ENCODE data around the gene COPG2. TPM values are rescaled to one million over a fixed set of nuclear protein-coding genes. Genes with fewer than 3 reads are reported as not detected.

Gene COPG2
- total and polyA plus RNA-seq, 2 donors (not counting 3 experiments of a cell fraction or from before 2014, with no cell fraction given) = 9.4 to 11.6 TPM

DNA sequence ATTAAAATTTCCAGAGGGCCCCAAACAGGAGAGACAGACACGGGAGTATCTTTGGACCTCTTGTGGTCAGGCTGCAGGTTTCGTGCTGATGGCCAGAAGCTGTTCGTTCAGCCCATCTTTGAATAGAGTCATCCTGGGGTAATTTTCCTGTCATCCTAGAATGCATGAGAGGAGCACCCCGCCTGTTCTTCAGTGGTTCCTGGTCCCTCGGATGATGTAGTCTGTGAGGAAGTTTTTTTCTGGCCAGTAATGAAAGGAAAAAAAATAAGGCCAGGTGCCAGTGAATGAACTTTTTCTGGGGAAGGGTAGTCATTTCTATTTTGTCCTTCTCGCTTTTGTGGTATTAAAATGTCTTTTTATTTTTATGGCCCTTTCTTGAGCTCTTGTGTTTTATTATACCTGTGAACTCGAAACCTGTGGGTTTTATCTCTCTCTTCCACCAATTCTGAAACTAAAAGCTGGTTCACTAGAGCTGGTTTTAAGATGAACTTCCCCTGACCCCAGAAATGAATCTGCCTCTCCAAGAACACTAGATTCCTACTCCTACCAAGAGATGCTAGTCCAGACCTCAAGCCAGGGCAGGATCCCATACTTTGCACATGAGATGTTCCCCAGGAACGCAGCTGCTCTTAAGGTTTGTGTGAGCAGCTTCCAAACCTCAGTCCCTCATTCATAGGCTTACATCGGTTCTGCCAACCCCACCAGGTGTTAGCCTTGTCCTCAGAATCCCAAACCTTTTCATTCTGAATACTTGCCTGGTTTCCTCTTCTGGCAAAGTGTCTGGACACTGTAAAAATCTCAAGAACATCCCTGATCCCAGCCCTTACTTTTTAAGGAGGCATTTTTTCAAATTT lies 192.0 kb downstream of the COPG2 start:
- H3K27ac ChIP-seq (ENCODE audit: insufficient read depth, low read depth, low read length) = no peak overlapping the region
- H2AFZ ChIP-seq (ENCODE audit: low read depth, low read length) = no peak overlapping the region
- no peaks in the 10 kb centered on the region for H3K4me1 ChIP-seq (ENCODE audit: control insufficient read depth, extremely low read depth, insufficient read depth, low read length)
- no peak overlapping the region for H3K4me3 ChIP-seq (replicated peaks in 1 of 3; ENCODE audit: insufficient read depth in 1 of 3, low read depth in 1 of 3, low read length in 3 of 3)
- intact Hi-C loops (cut with micrococcal nuclease) (no loop called here), dilution Hi-C loops (cut with MboI; ENCODE audit: extremely low pct_ligation_motif_present, low sequenced_read_pairs) (no loop called here)
- no peak overlapping the region for H3K4me2 ChIP-seq (ENCODE audit: insufficient read depth, low read length)
- peaks cover 0 to 2% of the 10 kb centered on the region in 2 experiments for H3K27me3 ChIP-seq (ENCODE audit: control insufficient read depth in 2 of 2, insufficient read depth in 2 of 2, low read length in 2 of 2)
- POLR2A ChIA-PET = no interaction called here
- H4K20me1 ChIP-seq (replicated peaks; ENCODE audit: control insufficient read depth, extremely low read depth, insufficient read depth, low read length) = no peaks in the 10 kb centered on the region
- no peak for FAIRE-seq
- no peak for TF ChIP-seq MYC (IDR thresholded peaks at IDR 0.05; ENCODE audit: low read depth, low read length)
- TF ChIP-seq POLR2AphosphoS5 (IDR thresholded peaks at IDR 0.05; ENCODE audit: insufficient read depth, low read depth, low read length) = no peak
- TF ChIP-seq, protein P1, sequence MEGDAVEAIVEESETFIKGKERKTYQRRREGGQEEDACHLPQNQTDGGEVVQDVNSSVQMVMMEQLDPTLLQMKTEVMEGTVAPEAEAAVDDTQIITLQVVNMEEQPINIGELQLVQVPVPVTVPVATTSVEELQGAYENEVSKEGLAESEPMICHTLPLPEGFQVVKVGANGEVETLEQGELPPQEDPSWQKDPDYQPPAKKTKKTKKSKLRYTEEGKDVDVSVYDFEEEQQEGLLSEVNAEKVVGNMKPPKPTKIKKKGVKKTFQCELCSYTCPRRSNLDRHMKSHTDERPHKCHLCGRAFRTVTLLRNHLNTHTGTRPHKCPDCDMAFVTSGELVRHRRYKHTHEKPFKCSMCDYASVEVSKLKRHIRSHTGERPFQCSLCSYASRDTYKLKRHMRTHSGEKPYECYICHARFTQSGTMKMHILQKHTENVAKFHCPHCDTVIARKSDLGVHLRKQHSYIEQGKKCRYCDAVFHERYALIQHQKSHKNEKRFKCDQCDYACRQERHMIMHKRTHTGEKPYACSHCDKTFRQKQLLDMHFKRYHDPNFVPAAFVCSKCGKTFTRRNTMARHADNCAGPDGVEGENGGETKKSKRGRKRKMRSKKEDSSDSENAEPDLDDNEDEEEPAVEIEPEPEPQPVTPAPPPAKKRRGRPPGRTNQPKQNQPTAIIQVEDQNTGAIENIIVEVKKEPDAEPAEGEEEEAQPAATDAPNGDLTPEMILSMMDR (IDR thresholded peaks at IDR 0.05; ENCODE audit: extremely low read depth in 1 of 2, insufficient read depth in 1 of 2, low read depth in 1 of 2, low read length in 2 of 2) = no peak
- no peak for TF ChIP-seq POLR2A (IDR thresholded peaks at IDR 0.05; ENCODE audit: low read depth, low read length)
- TF ChIP-seq EZH2 (IDR thresholded peaks at IDR 0.05; ENCODE audit: borderline replicate concordance, low read depth, low read length, severe bottlenecking) = no peak
- TF ChIP-seq GATA2 (IDR thresholded peaks at IDR 0.05; ENCODE audit: insufficient read depth, insufficient read length, low read depth, low read length) = no peak
- no peaks in the 10 kb centered on the region for H3K36me3 ChIP-seq (ENCODE audit: control insufficient read depth in 2 of 2, extremely low read depth in 1 of 2, insufficient read depth in 2 of 2, low read length in 2 of 2)
- H3K79me2 ChIP-seq (ENCODE audit: control insufficient read depth, insufficient read depth, low read length) = no peaks in the 10 kb centered on the region
- H3K9me3 ChIP-seq (replicated peaks; ENCODE audit: control insufficient read depth, insufficient read depth, low read length) = no peaks in the 10 kb centered on the region
- no peak for DNase-seq (ENCODE audit: low read depth, low spot score)
- CTCF ChIA-PET = interaction anchor here (0.8 to 1.7 kb wide), 3 partner anchors 11 to 84 kb away, joined by 3 to 5 read pairs (median 3); no protein-coding TSS in a partner anchor
- no peak overlapping the region for H3K9ac ChIP-seq (replicated peaks; ENCODE audit: extremely low read depth, insufficient read depth, low read length)
- H3K9me1 ChIP-seq (replicated peaks; ENCODE audit: control insufficient read depth, extremely low read depth, insufficient read depth, low read length) = no peaks in the 10 kb centered on the region
- no TSS peak for BruUV-seq (replicated peaks)
